ENCODE data around the gene TMEM132D.

Gene TMEM132D

DNA sequence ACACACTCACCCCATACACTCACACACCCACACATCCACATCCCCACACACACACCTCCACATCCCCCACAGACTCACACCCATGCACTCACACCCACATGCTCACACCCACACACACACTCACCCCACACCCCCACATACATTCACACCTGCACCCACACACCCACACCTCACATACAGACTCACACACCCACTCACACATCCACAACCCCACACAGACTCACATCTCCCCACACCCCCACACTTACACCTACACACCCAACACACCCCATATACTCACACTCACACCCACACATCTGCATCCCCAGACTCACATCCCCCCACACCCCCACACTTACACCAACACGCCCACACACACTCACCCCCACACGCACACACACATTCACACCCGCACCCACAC is 878.8 kb downstream of the TMEM132D start:
- no peak for DNase-seq
